NCI-H748 treated with DMSO at 0.1 percent for 48 hours (cell line): ENCODE data around the gene PGBD4.

Experiments
- DNase-seq: peaks from one replicate; lab custom pipeline; 2025; lab: John Stamatoyannopoulos, UW

PGBD4 gene

DNA sequence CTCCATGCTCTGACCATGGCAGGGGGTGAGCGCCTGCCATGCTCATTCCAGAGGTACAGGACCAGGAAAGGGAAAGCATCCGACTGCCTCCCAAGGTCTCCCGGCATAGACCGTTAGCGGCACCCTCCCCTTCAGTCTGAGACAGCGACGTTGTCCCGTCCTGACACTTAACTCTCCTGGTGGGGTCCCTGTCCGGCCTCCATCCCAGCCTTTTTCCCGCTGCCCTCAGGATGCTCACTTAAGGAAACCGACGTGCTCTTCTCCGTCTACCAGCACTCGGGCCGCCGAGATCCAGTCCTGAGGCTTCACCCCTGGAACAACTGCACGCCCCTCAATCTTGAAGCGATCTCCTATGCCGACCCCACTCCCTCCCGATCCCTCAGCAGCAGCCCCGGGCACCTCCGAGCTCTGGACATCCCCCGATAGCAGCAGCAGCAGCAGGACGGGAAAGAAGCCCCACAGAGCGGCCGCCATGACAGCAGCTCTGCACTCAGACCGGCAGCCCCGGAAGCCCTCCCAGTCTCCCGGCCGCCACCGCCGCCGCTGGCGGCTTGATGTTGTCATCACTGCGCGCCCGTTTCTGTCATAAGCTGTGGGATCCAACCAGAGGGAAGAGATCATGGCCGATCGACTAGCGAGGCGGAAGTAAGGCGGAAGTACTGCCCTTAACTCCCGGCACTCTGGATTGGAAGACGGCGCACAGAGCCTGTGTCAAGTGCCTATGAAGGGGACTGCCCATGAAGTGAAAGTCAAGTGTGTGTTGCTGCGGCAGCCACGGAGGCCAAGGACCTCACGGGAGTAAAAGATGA is at the start of gene PGBD4, which contains the start of gene EMC7:
Gene PGBD4 (plus strand): TSS at position 718 of the 809 bp plus-strand sequence. CDS start 449 bp downstream, outside the sequence.
Gene EMC7 (minus strand): TSS at position 497 of the 809 bp plus-strand sequence. CDS start 23 bp downstream, at position 474.
- peak; percentile 92 for DNase-seq

- no peak for DNase-seq
These were observed 47.7 kb upstream of the PGBD4 start for GRCh38 chr15:34054081-34054707.

DNA sequence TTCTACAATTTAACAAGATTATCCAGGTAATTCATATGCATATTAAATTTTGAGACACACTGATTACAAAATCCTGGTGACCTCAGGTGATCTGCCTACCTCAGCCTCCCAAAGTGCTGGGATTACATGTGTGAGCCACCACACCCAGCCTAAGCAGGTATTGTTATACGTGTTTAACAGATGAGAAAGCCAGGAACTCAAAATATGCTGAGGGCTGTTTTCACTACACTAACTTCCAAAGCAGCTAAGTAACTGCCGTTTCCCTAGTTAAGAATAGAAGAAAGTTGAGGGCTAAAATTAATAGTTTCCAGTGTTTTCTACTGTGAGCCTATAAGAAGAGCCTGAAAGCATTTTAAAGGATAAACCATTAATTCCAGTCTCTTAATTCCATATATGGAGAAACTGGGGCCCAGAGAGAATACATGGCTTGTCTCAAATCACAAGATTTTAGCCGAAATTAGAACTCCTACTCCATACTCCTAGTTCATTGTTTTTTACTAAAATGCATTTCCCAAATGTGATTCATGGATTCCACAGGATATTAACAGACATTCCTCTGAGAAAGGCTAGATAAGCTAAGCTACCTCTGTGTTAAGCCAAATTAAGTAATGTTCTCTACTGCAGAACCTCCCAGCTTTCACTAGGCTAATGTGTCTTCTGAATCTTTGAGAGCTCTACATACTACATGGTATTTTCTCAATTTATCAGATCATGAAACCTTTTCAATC is 45.9 kb upstream of the PGBD4 start:
- DNase-seq: no peak

DNA sequence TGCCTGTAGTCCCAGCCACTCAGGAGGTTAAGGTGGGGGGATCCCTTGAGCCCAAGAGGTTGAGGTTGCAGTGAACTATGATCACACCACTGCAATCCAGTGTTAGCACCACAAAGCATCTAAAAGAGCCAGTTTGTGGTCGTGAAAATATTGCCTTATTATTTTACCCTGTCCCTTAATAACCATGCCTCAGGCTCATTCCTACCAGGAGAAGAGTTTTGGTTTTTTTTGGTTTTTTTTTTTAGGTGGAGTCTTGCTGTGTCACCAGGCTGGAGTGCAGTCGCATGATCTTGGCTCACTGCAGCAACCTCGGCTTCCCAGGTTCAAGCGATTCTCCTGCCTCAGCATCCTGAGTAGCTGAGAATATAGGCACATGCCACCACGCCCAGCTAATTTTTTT is 45.0 kb upstream of the PGBD4 start:
- no peak for DNase-seq

GRCh38 chr15:34059476-34059875 is 42.4 kb upstream of the PGBD4 start:
- DNase-seq: no peak

GRCh38 chr15:34059946-34060345 is 41.9 kb upstream of the PGBD4 start:
- no peak for DNase-seq

DNA sequence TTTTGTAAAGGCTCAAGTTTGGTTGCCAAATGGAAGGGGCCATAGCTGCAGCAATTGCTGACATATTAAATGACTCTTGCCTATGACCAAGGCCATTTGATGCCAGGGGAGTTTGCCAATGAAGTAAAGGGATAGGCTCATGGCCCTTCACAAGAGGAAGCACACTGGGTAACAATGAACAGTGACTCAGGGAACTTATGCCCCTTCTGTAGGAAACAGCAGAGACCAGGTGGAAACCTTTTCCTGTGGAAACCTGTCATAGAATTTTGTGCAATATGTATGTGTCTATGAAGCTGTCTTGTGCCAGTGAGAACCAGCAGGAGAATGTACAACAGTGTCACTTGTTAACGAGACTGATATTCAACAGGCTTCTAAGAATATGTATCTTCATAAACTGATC is 37.4 kb upstream of the PGBD4 start:
- no peak for DNase-seq

GRCh38 chr15:34065261-34065660 is 36.6 kb upstream of the PGBD4 start:
- DNase-seq: no peak

DNA sequence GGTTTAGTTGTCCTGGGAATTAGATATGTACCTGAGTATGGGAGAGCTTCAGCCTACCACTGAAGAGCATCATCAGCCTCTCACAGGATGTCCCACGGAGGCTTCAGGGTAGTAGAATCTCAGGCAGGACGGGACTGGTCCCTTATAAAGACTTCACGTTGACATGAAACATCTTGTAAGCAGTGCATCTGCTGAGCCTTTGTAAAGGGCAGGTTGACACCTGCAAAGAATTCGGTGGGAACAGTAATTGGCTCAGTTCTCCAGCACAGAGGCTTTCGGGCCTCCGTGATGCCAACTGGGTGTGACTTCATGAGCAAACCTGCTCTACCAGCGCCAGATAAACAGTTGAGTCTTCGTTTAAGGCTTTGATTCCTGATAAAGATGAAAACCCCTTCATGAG is 35.9 kb upstream of the PGBD4 start:
- no peak for DNase-seq

DNA sequence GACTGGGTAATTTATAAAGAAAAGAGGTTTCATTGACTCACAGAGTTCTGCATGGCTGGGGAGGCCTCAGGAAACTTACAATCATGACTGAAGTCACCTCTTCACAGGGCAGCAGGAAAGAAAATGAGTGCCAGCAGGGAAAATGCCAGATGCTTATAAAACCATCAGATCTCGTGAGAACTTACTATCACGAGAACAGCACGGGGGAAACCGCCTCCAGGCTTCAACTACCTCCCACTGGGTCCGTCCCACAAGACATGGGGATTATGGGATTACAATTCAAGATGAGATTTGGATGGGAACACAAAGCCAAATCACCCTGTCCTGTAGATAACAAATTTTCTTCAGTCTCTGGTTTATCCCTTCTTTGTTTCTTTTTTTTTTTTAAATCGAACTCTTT is 31.9 kb upstream of the PGBD4 start:
- DNase-seq: no peak

GRCh38 chr15:34076785-34077184 is 25.1 kb upstream of the PGBD4 start:
- DNase-seq: no peak

- DNase-seq: no peak
These were observed 23.0 kb upstream of the PGBD4 start for GRCh38 chr15:34078900-34079299.

GRCh38 chr15:34079904-34080303 is 22.0 kb upstream of the PGBD4 start:
- DNase-seq: no peak

DNA sequence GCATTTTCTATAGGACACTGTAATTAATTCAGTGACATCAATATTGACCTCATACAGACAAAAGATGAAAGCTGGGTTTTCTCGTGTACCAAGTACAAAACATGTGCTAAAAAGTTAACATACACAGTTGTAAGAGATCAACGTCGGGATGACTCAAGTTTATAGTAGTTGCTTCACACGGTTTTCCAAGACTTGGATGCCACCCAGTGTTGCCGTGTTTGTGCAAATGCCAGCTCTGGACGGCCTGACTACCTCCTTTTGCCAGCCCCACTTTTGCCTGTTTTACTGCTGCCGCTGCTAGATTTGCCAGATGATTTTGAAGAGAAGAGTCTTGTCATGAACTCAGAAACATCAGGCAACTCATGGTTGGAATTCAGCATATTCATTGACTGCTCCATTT is 17.8 kb upstream of the PGBD4 start:
- DNase-seq: no peak

GRCh38 chr15:34085746-34086145 is 16.1 kb upstream of the PGBD4 start:
- no peak for DNase-seq

DNA sequence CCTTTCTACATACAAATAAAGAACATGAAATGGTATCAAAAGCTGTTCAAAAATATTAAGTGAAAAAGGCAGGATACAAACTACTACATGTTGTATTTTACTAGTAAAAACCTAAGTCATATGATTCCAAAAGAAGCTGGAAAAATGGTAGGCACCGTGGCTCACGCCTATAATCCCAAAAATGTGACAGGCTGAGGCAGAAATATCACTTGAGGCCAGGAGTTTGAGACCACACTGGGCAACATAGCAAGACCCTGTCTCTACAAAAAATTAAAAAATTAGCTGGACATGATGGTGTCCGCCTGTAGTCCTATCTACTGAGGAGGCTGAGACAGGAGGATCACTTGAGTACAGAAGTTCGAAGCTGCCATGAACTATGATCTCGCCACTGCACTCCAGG is 2.0 kb upstream of the PGBD4 start:
- no peak for DNase-seq

GRCh38 chr15:34102175-34102925 is 467 bp downstream of the PGBD4 start:
- no peak for DNase-seq

DNA sequence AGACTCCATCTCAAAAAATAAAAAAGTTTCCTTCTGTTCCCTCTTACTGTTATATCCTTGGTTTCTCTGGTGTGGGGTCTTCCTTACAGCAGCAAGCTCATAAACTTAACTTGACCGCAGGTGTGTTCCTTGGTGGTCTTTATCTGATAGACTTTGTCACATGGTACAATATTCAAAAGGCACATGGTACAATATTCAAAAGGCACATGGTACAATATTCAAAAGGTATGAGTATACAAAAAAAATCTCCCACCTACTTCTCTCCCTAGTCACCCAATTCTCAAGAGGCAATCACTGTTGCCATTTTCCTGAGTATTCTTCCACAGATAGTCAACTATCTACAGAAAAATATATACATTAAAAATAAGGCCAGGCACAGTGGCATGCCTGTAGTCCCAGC is 4.5 kb downstream of the PGBD4 start:
- no peak for DNase-seq

GRCh38 chr15:34107315-34107714 is 5.4 kb downstream of the PGBD4 start:
- no peak for DNase-seq

DNA sequence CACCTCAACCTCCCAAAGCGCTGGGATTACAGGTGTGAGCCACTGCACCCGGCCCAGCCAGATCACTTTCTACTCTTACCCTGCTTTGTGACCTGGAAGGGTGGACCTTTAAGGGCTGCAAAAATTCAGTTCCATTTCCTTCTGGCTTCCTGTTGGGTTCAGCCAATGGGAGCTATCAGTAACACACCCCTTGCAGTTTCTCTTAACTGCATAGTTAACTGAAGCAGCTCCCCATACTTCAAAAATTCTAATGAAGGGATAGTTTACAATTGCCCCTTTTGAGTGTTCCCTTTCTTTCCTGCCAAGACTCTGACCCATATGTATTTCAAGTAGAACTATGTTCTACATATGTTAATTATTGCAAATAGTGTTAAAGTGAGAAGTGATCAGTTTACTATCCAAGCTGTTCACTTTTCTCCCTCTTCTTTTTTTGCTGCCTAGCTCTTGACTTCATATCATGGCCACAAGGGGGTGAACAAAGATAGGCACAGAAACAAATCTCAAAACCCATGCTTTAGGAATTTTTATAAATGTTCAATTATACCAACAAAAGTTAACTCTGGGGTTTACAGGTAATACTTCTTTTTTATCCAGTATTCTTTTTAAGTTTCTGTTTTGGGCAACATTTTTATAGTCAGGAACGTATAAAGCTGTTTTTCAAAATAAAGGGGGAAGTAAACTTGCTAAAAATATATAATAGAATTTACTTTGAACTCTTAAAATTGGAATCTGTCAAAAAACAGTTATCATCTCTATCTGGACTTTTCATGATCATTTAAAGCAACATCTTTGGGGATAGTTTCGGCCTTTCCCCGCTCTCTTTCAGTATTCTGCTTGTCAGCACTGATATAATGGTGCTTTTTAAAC is 8.1 kb downstream of the PGBD4 start:
- DNase-seq: peak; percentile 1

DNA sequence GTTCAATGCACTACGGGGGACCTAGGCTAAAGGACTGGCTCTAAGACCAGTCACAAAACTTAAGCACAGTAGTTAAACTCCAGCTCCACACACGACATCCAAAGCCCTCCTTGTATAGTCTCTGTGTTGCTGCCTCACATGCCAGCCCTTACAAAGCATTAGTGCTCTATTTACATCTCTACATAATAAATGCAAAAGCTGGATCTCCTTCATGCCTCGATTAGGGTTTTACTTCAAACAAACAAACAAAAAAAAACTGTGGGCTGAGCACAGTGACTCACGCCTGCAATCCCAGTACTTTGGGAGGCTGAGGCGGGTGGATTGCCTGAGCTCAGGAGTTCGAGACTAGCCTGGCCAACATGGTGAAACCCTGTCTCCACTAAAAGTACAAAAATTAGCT is 9.6 kb downstream of the PGBD4 start:
- DNase-seq: no peak
